GM21528 (cell line): ENCODE measurements around the gene GNB1.

Experiments used
- ATAC-seq: cut with Tn5 transposase; IDR thresholded peaks from one replicate; pipeline ENCODE4 v1.9.1; 2021; ENCODE audit warnings: mild to moderate bottlenecking, moderate library complexity; ENCODE audit not compliant: unreplicated experiment, low FRiP score

The GNB1 gene

GRCh38 chr1:1768249-1768992 lies 122.5 kb downstream of the GNB1 start:
- no peak for ATAC-seq

DNA sequence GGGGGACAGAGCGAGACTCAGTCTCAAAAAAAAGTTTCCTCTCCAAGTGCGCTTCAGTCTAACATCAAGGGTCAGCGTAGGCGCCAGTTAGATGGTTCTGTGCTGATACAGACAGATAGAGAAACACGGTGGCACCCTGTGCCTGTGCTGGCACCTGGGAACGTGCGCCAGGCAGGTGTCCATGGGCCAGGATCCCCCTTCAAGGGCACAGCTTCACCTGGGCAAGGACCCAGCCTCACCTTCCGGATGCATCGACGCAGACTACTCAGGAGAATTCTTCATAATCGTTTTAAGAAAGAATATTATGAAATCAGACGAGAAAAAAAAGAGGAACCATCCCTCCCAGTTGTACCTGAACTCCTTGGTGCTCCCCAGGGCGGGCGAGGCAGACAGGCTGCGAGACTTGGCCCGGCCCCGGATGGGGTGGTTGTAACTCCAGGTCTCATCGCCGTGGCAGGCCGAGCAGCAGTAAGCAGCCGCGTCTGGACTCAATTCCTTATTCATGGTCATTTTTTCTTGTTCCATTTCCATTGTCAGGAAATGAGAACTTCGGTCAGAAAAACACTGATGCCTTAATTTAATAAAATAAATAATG lies 125.9 kb downstream of the GNB1 start:
- ATAC-seq = no peak

- ATAC-seq = no peak
Observed at GRCh38 chr1:1763657-1764621, 126.9 kb downstream of the GNB1 start.

GRCh38 chr1:1761504-1762376 lies 129.1 kb downstream of the GNB1 start:
- ATAC-seq = no peak

GRCh38 chr1:1760715-1761114 lies 130.2 kb downstream of the GNB1 start:
- ATAC-seq = no peak

- ATAC-seq = no peak
Observed at GRCh38 chr1:1760345-1760650, 130.6 kb downstream of the GNB1 start.

- ATAC-seq = no peak
Observed at GRCh38 chr1:1759456-1760344, 131.2 kb downstream of the GNB1 start.

DNA sequence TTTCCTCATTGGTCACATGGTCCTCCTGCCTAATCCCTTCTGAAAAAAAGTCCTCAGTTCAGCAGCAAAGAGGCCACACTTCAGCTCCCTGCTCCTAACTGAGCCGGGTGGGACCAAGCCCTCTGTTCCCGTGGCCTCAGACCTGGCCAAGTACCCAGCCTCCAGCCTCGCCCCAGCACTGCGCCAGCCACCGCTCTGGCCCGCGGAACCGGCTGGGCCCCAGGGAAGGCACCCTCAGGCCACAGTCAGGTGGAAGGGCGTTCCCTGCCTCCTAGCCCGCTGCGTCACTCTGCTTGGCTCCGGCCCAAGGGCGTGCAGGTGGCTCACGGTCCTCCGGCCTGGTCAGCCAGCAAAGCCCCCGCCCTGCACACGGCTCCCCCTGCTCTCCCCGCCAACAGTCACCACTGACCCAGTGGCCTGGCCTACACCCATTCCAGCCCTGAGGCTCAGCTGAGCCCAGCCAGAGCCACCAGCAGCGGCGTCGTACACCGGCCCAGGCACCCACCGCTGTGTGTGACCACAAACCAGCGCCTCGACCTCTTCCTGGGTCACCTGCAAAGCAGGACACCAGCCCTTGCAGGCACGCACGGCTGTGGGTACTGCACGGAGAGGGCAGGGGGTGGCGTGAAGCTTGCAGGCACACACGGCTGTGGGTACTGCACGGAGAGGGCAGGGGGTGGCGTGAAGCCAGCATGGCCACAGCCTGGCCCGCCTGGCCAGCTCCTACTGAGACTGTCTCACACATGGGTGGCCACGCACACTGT lies 132.0 kb downstream of the GNB1 start:
- ATAC-seq = no peak

DNA sequence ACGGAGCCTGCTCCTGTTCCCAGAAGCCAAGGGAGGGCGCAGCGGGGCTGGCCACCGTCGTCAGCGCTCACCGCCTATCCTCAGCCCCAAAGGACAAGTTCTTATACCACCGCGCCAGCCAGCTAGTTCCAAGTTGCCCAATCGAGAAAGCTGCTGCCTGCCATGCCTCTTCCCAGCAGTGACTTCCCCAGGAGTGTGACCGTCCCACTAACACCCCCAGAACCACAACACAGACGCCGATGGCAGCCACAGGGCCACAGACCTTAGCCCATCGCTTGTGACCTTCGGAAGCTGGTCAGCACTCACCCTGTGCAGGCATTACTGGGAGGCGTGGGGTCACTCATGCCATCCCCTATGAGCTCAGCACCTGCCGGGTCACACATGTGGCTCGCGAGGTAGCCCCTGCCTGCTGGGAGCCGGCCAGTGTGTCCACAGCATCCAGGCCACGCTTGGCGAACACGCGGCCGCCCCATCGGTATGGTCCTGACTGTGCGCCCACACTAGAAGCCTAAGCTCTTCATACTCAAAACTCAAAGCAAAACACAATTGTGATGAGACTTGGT lies 132.7 kb downstream of the GNB1 start:
- ATAC-seq = no peak

DNA sequence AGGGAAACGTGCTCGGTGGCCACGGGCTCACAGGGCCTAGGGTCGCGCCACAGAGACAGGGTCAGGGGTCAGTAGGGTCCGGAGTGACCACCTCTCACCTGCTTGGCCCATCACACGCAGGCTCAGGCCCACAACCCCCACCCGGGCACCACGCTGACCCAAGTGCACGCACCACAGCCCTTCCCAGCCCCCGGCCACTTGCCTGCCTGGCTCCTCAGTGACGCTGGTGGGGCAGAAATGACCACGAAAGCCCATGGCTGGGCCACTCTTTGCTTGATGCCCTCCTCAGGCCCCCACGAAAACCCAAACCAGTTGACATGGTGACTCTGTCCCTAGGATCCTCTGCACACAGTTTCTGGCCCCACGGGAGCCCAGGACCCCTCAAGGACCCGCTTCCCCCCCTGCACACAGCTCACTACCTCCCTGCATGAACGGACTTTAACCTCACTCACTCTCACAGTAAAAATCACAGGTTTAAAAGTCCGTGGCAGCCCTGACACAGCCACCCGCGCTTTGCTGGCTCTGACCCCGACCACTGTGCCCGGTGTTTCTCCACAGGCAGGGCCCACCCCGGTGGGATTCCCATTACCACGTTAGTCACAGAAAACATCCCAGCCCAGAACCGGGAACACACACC lies 133.3 kb downstream of the GNB1 start:
- no peak for ATAC-seq

DNA sequence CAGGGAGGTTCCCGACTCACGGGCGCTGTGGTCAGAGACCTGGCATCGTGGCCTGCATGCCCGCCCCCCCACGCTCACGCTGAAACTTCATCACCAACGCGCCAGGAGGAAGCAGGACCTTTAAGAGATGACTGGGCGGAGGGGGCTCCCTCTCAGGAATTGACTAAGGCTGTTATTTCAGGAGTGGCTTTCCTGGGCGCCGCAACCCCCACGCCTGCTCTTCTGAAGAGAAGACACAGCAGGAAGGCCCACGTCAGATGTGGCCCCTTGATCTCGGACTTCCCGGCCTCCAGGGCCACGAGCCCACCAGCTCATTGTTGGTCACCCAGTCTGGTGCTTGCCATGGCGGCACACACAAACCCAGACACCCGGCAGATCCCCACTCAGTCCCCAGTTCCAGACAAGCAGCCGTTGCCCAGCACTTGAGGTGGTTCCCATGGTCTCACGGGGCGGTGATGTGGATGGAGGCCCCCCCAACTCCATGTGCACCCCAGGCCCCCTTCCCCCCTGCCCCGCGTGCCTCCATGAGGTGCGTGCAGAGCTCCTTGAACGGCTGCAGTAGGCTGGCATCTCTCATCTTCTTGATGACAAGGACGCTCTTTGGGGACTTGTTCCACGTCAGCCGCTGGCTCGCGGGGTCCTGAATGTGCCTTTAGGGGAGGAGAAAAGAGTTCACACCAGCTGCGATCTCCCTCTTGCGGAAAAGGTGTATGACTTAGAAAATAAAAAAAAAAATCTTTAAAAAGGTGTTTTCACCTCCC lies 134.0 kb downstream of the GNB1 start:
- ATAC-seq = no peak

DNA sequence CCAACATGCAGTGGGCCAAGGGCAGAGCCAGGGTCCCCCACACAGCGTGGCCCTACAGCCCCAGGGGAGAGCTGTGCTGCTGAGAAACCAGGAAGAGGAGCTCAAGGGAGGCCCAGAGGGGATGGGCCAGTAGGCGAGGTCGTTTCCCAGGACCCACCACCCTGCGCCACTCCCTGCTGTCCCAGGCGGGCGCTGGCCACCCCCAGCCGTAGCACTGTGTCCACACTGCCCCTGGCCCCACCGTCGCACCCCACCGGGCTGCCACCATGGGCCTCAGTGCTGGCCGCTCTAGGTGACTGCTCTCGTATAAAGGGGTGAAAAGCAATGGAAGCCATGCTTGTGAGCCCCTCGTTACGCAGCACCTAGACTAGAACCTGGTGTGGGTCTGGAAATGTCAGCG lies 135.0 kb downstream of the GNB1 start:
- no peak for ATAC-seq

DNA sequence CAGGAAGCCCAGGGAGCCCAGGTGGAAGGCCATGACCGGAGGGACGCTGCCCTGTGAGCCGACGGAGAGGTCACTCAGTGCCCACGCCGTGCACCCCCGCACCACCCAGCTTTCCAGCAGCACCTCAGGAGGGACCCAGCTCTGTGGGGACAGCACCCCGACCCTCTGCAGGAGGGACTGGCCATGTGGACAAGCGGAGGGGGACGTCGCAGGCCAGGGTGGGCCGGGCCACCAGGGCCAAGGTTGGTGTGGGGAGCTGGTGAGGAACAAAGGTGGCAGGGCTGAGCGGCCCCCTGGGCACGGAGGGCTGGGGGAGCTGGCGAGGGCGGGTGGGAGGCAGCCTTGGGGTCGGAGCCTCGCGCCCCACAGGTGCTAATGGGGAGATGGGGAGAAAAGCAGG lies 135.5 kb downstream of the GNB1 start:
- ATAC-seq = no peak

DNA sequence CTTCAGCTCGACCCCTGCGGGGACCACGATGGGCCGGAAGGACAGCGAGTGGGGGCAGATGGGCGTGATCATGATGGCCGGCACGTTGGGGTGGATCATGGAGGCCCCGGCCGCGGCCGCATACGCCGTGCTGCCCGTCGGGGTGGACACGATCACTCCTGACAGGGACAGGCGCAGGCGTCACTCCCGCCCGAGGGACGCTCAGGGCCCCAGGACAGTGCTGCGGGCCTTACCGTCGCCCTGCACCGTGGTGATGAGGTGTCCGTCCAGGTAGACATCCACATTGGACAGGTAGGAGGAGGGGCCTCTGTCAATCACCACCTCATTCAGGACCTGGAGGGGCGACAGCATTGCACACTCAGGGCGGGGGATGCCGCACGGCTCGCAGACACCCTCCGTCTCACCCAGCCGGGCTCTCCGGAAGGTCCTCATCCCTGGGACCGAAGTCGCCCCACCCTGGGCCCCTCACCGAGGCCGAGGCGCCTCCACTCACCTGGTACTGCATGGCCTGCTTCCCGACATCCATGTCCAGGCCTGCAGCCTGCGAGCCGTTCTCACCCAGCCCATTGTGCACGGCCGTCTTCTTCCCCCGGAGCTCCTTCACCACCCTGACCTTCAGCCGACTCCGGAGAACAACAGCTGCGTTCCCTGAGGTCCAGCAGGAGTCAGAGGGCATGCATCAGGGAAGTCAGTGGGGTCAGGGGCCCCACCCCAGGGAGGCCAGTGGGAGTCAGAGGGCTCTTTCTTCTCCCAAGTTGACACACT lies 136.7 kb downstream of the GNB1 start:
- ATAC-seq = no peak

DNA sequence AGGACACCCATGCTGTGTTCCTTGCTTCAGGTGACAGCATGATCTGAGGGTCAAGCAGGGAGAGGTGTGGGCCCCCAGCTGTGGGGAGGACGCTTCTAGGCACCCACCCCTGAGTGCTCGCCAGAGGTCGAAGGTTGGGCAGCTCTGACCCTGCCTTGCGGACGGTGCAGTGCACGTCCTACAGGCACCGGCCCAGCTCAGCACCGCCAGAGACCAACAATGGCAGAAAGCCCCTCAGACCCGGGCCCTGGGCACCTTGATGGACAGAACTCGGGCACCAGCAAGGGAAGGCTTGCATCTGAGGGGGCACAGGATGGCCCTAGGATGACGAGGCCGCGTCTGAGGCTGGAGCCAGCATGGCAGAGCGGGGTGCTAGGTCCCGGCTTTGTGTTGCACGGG lies 137.3 kb downstream of the GNB1 start:
- no peak for ATAC-seq
